ENCODE measurements around the gene LCP2. TPM values are rescaled to one million over a fixed set of nuclear protein-coding genes. Genes with fewer than 3 reads are reported as not detected.

The LCP2 gene
- total RNA-seq, 2 experiments from 2014 or later, result 154 to 155 TPM

- Histone ChIP-seq H3K27ac (ENCODE audit: low read depth in 1 of 2, low read length in 2 of 2) (peak overlapping the region; percentile 63 to 70), H3K27me3 (ENCODE audit: control insufficient read depth in 1 of 2, insufficient read depth in 2 of 2, low read length in 2 of 2) (no peaks in the 10 kb centered on the region), H3K9me3 (ENCODE audit: control insufficient read depth in 1 of 2, insufficient read depth in 1 of 2, low read length in 2 of 2) (no peaks in the 10 kb centered on the region), H3K4me1 (ENCODE audit: insufficient read depth, low read length) (peaks cover 93% of the 10 kb centered on the region), H3K4me3 (ENCODE audit: low read length) (no peak overlapping the region), H3K36me3 (ENCODE audit: insufficient read depth, low read length) (peaks cover 98% of the 10 kb centered on the region)
- intact Hi-C loops (cut with DNase I, micrococcal nuclease), result loop anchor here (1.0 to 2.0 kb wide), 2 partner anchors 9 to 14 kb away; partner anchors contain the start of gene LCP2 (in 1 of the 2)
- Mint-ChIP-seq H3K4me3 (peak overlapping the region; percentile 84), H3K9me3 (no peaks in the 10 kb centered on the region), H3K4me1 (ENCODE audit: low read depth) (peaks cover 100% of the 10 kb centered on the region), H3K27me3 (no peaks in the 10 kb centered on the region), H3K36me3 (ENCODE audit: low read depth) (peaks cover 100% of the 10 kb centered on the region), H3K27ac (peak overlapping the region; percentile 96)
- ChIA-PET CTCF (interaction anchor here (1.5 to 3.1 kb wide), 3 partner anchors 14 to 50 kb away, joined by 5 to 12 read pairs (median 11); no protein-coding TSS in a partner anchor), POLR2A (interaction anchor here (1.1 to 18.4 kb wide), 7 partner anchors 8 to 43 kb away, joined by 5 to 426 read pairs (median 8); partner anchors contain the start of gene LCP2)
- ATAC-seq (ENCODE audit: poor library complexity) (no peak), DNase-seq (no peak)
- no peak for TF ChIP-seq CTCF (IDR thresholded peaks at IDR 0.05)
Measured at GRCh38 chr5:170288551-170288950, 9.0 kb downstream of the LCP2 start.

- Mint-ChIP-seq H3K36me3 (ENCODE audit: low read depth) (peaks cover 100% of the 10 kb centered on the region), H3K9me3 (no peaks in the 10 kb centered on the region), H3K4me1 (ENCODE audit: low read depth) (peaks cover 100% of the 10 kb centered on the region), H3K4me3 (peak overlapping the region; percentile 84), H3K27me3 (no peaks in the 10 kb centered on the region), H3K27ac (peak overlapping the region; percentile 96)
- Histone ChIP-seq H3K9me3 (ENCODE audit: control insufficient read depth in 1 of 2, insufficient read depth in 1 of 2, low read length in 2 of 2) (no peaks in the 10 kb centered on the region), H3K27me3 (ENCODE audit: control insufficient read depth in 1 of 2, insufficient read depth in 2 of 2, low read length in 2 of 2) (no peaks in the 10 kb centered on the region), H3K36me3 (ENCODE audit: insufficient read depth, low read length) (peaks cover 98% of the 10 kb centered on the region), H3K27ac (ENCODE audit: low read depth in 1 of 2, low read length in 2 of 2) (peak overlapping the region; percentile 63 to 70), H3K4me1 (ENCODE audit: insufficient read depth, low read length) (peaks cover 94% of the 10 kb centered on the region), H3K4me3 (ENCODE audit: low read length) (no peak overlapping the region)
- DNase-seq (no peak), ATAC-seq (ENCODE audit: poor library complexity) (no peak)
- ChIA-PET CTCF (interaction anchor here (1.5 to 3.1 kb wide), 2 partner anchors 15 to 51 kb away, joined by 5 to 11 read pairs; no protein-coding TSS in a partner anchor), POLR2A (interaction anchor here (1.0 to 18.4 kb wide), 8 partner anchors 8 to 43 kb away, joined by 3 to 426 read pairs (median 8); partner anchors contain the start of gene LCP2)
- no peak for TF ChIP-seq CTCF (IDR thresholded peaks at IDR 0.05)
- intact Hi-C loops (cut with DNase I, micrococcal nuclease), result loop anchor here (1.0 to 2.0 kb wide), 2 partner anchors 9 to 13 kb away; partner anchors contain the start of gene LCP2 (in 1 of the 2)
Measured at GRCh38 chr5:170288151-170288550, 9.4 kb downstream of the LCP2 start.

GRCh38 chr5:170287532-170287931 is 10.0 kb downstream of the LCP2 start:
- H3K9me3 Mint-ChIP-seq, result no peaks in the 10 kb centered on the region
- peak overlapping the region; percentile 47 for H3K4me3 Mint-ChIP-seq
- peak overlapping the region; percentile 96 for H3K27ac Mint-ChIP-seq
- no peak for TF ChIP-seq CTCF (IDR thresholded peaks at IDR 0.05)
- CTCF ChIA-PET, result interaction anchor here (1.3 to 3.1 kb wide), 2 partner anchors 14 to 51 kb away, joined by 3 to 11 read pairs; no protein-coding TSS in a partner anchor
- H3K27me3 Mint-ChIP-seq, result no peaks in the 10 kb centered on the region
- peak in 3 of 14 experiments; percentile 50 to 55 (median 51) for DNase-seq
- no peaks in the 10 kb centered on the region for H3K9me3 ChIP-seq (ENCODE audit: control insufficient read depth in 1 of 2, insufficient read depth in 1 of 2, low read length in 2 of 2)
- intact Hi-C loops (cut with DNase I, micrococcal nuclease), result loop anchor here in 1 of 2 experiments (1.0 kb wide), 1 partner anchor 8 kb away; no protein-coding TSS in a partner anchor
- H3K4me1 Mint-ChIP-seq (ENCODE audit: low read depth), result peaks cover 100% of the 10 kb centered on the region
- peaks cover 94% of the 10 kb centered on the region for H3K4me1 ChIP-seq (ENCODE audit: insufficient read depth, low read length)
- H3K4me3 ChIP-seq (ENCODE audit: low read length), result no peak overlapping the region
- peaks cover 100% of the 10 kb centered on the region for H3K36me3 Mint-ChIP-seq (ENCODE audit: low read depth)
- ATAC-seq (ENCODE audit: poor library complexity), result no peak
- peaks cover 98% of the 10 kb centered on the region for H3K36me3 ChIP-seq (ENCODE audit: insufficient read depth, low read length)
- peak overlapping the region; percentile 62 to 63 for H3K27ac ChIP-seq (ENCODE audit: low read depth in 1 of 2, low read length in 2 of 2)
- no peaks in the 10 kb centered on the region for H3K27me3 ChIP-seq (ENCODE audit: control insufficient read depth in 1 of 2, insufficient read depth in 2 of 2, low read length in 2 of 2)
- POLR2A ChIA-PET, result interaction anchor here (1.0 to 18.4 kb wide), 9 partner anchors 9 to 43 kb away, joined by 3 to 426 read pairs (median 8); partner anchors contain the start of gene LCP2
